Pancreas (tissue), 10 donors: ENCODE measurements around the gene ZBTB40. TPM values are rescaled to one million over a fixed set of nuclear protein-coding genes. Genes with fewer than 3 reads are reported as not detected.

Source experiments
- ATAC-seq, 4 donors: fragments of 200-7000 bp; cut with Tn5 transposase; one replicate each; pipeline versions ENCODE4 v1.8.0 to v1.9.1; 2020; ENCODE audit warnings: mild to moderate bottlenecking in 4 of 4, moderate library complexity in 4 of 4
- DNase-seq, 6 donors: peaks; one replicate each; pipeline ENCODE4 v3.0.0-alpha.2; 2020
- FAIRE-seq: peaks from 2 replicates; lab custom pipeline; 2012; peaks lifted over from hg19 to GRCh38; lab: Jason Lieb, UNC
- H3K27ac ChIP-seq, 4 donors: fragments of 200-600 bp; sonication (generic); 1 replicate in 3 of 4; 2 replicates in 1 of 4; pipeline versions ENCODE4 v1.5.0 to v1.8.0; 2020
- H3K27me3 ChIP-seq, 4 donors: fragments of 200-600 bp; one replicate each; pipeline ENCODE4 v1.8.0; 2021
- H3K36me3 ChIP-seq, 3 donors: fragments of 200-600 bp; sonication (generic) in 1 of 3; one replicate each; pipeline versions ENCODE4 v1.5.0 to v1.8.0; 2020 to 2021
- H3K4me1 ChIP-seq, 3 donors: fragments of 200-600 bp; one replicate each; pipeline ENCODE4 v1.8.0; 2021
- H3K4me3 ChIP-seq, 4 donors: fragments of 200-600 bp; sonication (generic) in 2 of 4; one replicate each; pipeline versions ENCODE4 v1.5.0 to v1.8.0; 2020 to 2021
- H3K9me3 ChIP-seq, 4 donors: fragments of 200-600 bp; one replicate each; pipeline ENCODE4 v1.8.0; 2021
- CTCF ChIP-seq, 4 donors: fragments of 200-600 bp; sonication (generic) in 3 of 4; IDR thresholded peaks; one replicate each; pipeline versions ENCODE4 v1.5.0 to v1.8.0; 2021; ENCODE audit warnings: antibody characterized with exemption in 4 of 4
- WGBS, 2 donors: extraction: QIAGEN DNeasy Blood & Tissue Kit; methylation state at CpG; one replicate each; pipeline ENCODE4 v1.1.7; 2013; 5-methylcytosine and 5-hydroxymethylcytosine counted together
- intact Hi-C, 3 donors: fragments of 100-400 bp; cut with DNase I; formaldehyde crosslinking; loops; one replicate each; pipeline versions ENCODE4 v1.11.1 to v1.14.2; 2022
- polyA plus RNA-seq, 2 donors: library from polyadenylated mRNA; stranded (reverse); fragments of 200-250 nt; gene quantifications; one replicate each; pipeline ENCODE4 v1.2.3, GENCODE V29; 2013
- total RNA-seq, 6 donors: library from RNA; stranded (reverse); fragmentation: NEBNext Ultra II Directional in 4 of 6; extraction: Animal tissue kit (Norgen Biotek cat#: 25700) in 4 of 6; gene quantifications; one replicate each; pipeline versions ENCODE4 v1.2.1 to v1.2.4, GENCODE V29; 2021 to 2023
- donor health status: healthy with polysubstance abuse.
- donor health status: DM: no; HTN: no; CAD: no; lungs with moderate emphysema.
- donor health status: DM: no; HTN: no; CAD: no.
- donor health status: control.
- donor health status: control.
- donor health status: Bipolar disorder and iron deficiency.
- donor health status: DM: yes; HTN: yes; CAD: no.
- donor health status: DM: no; HTN: no; CAD: no.
- donor health status: DM: no; HTN: no; CAD: no.
- donor health status: DM: yes; HTN: yes; CAD: no.

ZBTB40 gene
- total and polyA plus RNA-seq, 8 donors = 6.2 to 16.0 (median 9.4) TPM

- FAIRE-seq = no peak
Observed at GRCh38 chr1:22487781-22488180, 36.1 kb downstream of the ZBTB40 start.

GRCh38 chr1:22488319-22488718 is 36.7 kb downstream of the ZBTB40 start:
- no peak for TF ChIP-seq CTCF (IDR thresholded peaks at IDR 0.05)
- DNase-seq (no peak), FAIRE-seq (no peak), ATAC-seq (peak in 1 of 4 donors; percentile 12)
- Histone ChIP-seq H3K9me3 (no peaks in the 10 kb centered on the region), H3K4me3 (no peak overlapping the region), H3K27ac (no peak overlapping the region), H3K4me1 (peaks cover 0 to 7% (median 0%) of the 10 kb centered on the region in 3 donors), H3K36me3 (no peaks in the 10 kb centered on the region), H3K27me3 (no peaks in the 10 kb centered on the region)
- 94 to 97% methylated on average over 5 of the region's 5 CpGs for WGBS, 2 donors
- intact Hi-C loops = no loop called here

More at GRCh38 chr1:22487781-22488180, 36.1 kb downstream of the ZBTB40 start:
- ATAC-seq = no peak
- Histone ChIP-seq H3K27ac (no peak overlapping the region), H3K27me3 (no peaks in the 10 kb centered on the region), H3K9me3 (no peaks in the 10 kb centered on the region), H3K4me1 (peaks cover 0 to 7% (median 0%) of the 10 kb centered on the region in 3 donors), H3K4me3 (no peak overlapping the region), H3K36me3 (no peaks in the 10 kb centered on the region)
- DNase-seq = no peak
- intact Hi-C loops = no loop called here
- no peak for TF ChIP-seq CTCF (IDR thresholded peaks at IDR 0.05)
- 58 to 62% methylated on average over 5 of the region's 5 CpGs for WGBS, 2 donors

GRCh38 chr1:22489278-22489677 is 37.6 kb downstream of the ZBTB40 start:
- TF ChIP-seq CTCF (IDR thresholded peaks at IDR 0.05) = no peak
- 89 to 92% methylated on average over 6 of the region's 6 CpGs for WGBS, 2 donors
- intact Hi-C loops = no loop called here
- DNase-seq (no peak), ATAC-seq (no peak), FAIRE-seq (no peak)
- no peaks in the 10 kb centered on the region for H3K9me3 ChIP-seq
- peaks cover 0 to 7% (median 0%) of the 10 kb centered on the region in 3 donors for H3K4me1 ChIP-seq
- H3K27ac ChIP-seq = no peak overlapping the region
- H3K27me3 ChIP-seq = no peaks in the 10 kb centered on the region
- no peak overlapping the region for H3K4me3 ChIP-seq
- H3K36me3 ChIP-seq = no peaks in the 10 kb centered on the region

GRCh38 chr1:22489823-22490222 is 38.2 kb downstream of the ZBTB40 start:
- intact Hi-C loops = no loop called here
- H3K27ac ChIP-seq = no peak overlapping the region

More at GRCh38 chr1:22489823-22490222, 38.2 kb downstream of the ZBTB40 start:
- no peak for TF ChIP-seq CTCF (IDR thresholded peaks at IDR 0.05)
- DNase-seq (no peak), ATAC-seq (peak in 1 of 4 donors; percentile 22), FAIRE-seq (no peak)
- no peaks in the 10 kb centered on the region for H3K36me3 ChIP-seq
- H3K9me3 ChIP-seq = no peaks in the 10 kb centered on the region
- 95 to 96% methylated on average over 6 of the region's 6 CpGs for WGBS, 2 donors
- no peak overlapping the region for H3K4me3 ChIP-seq
- peaks cover 0 to 7% (median 3%) of the 10 kb centered on the region in 3 donors for H3K4me1 ChIP-seq
- no peaks in the 10 kb centered on the region for H3K27me3 ChIP-seq
